Esophagus squamous epithelium (tissue), 5 donors: Measurements from ENCODE around the gene PAK4. TPM values are rescaled to one million over a fixed set of nuclear protein-coding genes. Genes with fewer than 3 reads are reported as not detected.

Experiments used
- DNase-seq: peaks from one replicate; lab custom pipeline; 2025; lab: John Stamatoyannopoulos, UW
- H3K27ac ChIP-seq, 4 donors: fragments of 200-600 bp; sonication (generic); one replicate each; pipeline ENCODE4 v1.5.1; 2016 to 2019; ENCODE audit warnings: mild to moderate bottlenecking in 1 of 4
- H3K27me3 ChIP-seq, 4 donors: fragments of 200-600 bp; sonication (generic); 1 replicate in 3 of 4; 2 replicates in 1 of 4; pipeline versions ENCODE4 v1.5.1 to v1.6.0; 2017 to 2021; ENCODE audit warnings: antibody characterized with exemption in 1 of 4
- H3K36me3 ChIP-seq, 3 donors: fragments of 200-600 bp; sonication (generic); one replicate each; pipeline ENCODE4 v1.5.1; 2016 to 2019
- H3K4me1 ChIP-seq, 3 donors: fragments of 200-600 bp; sonication (generic); one replicate each; pipeline ENCODE4 v1.5.1; 2017 to 2019
- H3K4me3 ChIP-seq, 4 donors: fragments of 200-600 bp; sonication (generic); 1 replicate in 3 of 4; 2 replicates in 1 of 4; pipeline ENCODE4 v1.5.1; 2016 to 2019; ENCODE audit warnings: mild to moderate bottlenecking in 2 of 4, moderate library complexity in 1 of 4
- H3K9me3 ChIP-seq, 3 donors: fragments of 200-600 bp; sonication (generic); one replicate each; pipeline ENCODE4 v1.5.1; 2016 to 2019
- CTCF ChIP-seq, 6 experiments: fragments of 450-650 bp in 4 of 6; fragments of 200-600 bp in 2 of 6; sonication (generic) in 2 of 6; IDR thresholded peaks; one replicate each; pipeline ENCODE4 v1.5.1; 2016 to 2019; ENCODE audit warnings: antibody characterized with exemption in 6 of 6, mild to moderate bottlenecking in 4 of 6, moderate library complexity in 4 of 6
- POLR2A ChIP-seq, 4 donors: fragments of 450-650 bp; IDR thresholded peaks; one replicate each; pipeline ENCODE4 v1.6.1; 2017; ENCODE audit warnings: antibody characterized with exemption in 4 of 4, mild to moderate bottlenecking in 4 of 4, moderate library complexity in 3 of 4
- WGBS, 2 donors: methylation state at CpG; one replicate each; pipeline ENCODE4 v1.1.5; 2018; 5-methylcytosine and 5-hydroxymethylcytosine counted together
- intact Hi-C: fragments of 100-400 bp; cut with DNase I; formaldehyde crosslinking; loops from one replicate; pipeline ENCODE4 v1.15.0; 2022
- total RNA-seq, 4 donors: library from RNA; depleted of rRNA; stranded (reverse); fragments of >200 nt; gene quantifications; one replicate each; pipeline ENCODE4 v1.1.0, GENCODE V29; 2016
- donor health status: DM: yes; HTN: yes; CAD: no.

The PAK4 gene
- total RNA-seq, 4 donors from 2014 or later: 12.2 to 40.1 (median 18.3) TPM

GRCh38 chr19:39187552-39187943 lies 62.0 kb downstream of the PAK4 start:
- DNase-seq: no peak
- WGBS, 2 donors: 34 to 47% methylated on average over 2 of the region's 8 CpGs

DNA sequence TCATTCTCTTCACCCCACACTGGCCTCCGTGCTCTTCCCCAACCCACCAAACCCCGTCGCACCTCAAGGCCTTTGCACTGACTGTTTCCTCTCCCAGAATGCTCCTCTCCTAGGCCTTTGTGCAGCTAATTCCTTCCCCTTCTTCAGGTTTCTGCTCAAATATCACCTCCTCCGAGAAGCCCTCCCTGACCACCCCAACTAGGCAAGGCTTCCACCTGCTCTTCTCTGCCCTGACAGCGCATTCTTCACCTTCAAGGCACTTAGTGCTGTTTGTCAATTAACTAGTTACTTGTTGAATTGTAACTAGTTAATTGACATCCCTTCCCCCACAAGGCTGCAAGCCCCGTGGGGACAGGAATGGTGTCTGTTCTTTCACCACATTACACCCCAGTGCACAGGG lies 63.4 kb downstream of the PAK4 start:
- Histone ChIP-seq H3K4me1 (peaks cover 0 to 22% (median 0%) of the 10 kb centered on the region in 3 donors), H3K27ac (no peak overlapping the region), H3K9me3 (no peaks in the 10 kb centered on the region), H3K27me3 (peaks cover 0 to 21% (median 0%) of the 10 kb centered on the region in 4 donors), H3K4me3 (no peak overlapping the region), H3K36me3 (no peaks in the 10 kb centered on the region)
- TF ChIP-seq POLR2A (IDR thresholded peaks at IDR 0.05) (no peak), CTCF (IDR thresholded peaks at IDR 0.05) (no peak)
- no peak for DNase-seq
- intact Hi-C loops: loop anchor here (5.0 kb wide), 1 partner anchor 67 kb away; no protein-coding TSS in a partner anchor
- 56 to 74% methylated on average over 6 of the region's 6 CpGs for WGBS, 2 donors

More at GRCh38 chr19:39187552-39187943, 62.0 kb downstream of the PAK4 start:
- no peaks in the 10 kb centered on the region for H3K9me3 ChIP-seq
- no peak overlapping the region for H3K4me3 ChIP-seq
- peaks cover 0 to 8% (median 0%) of the 10 kb centered on the region in 3 donors for H3K4me1 ChIP-seq
- intact Hi-C loops: loop anchor here (5.0 kb wide), 1 partner anchor 65 kb away; no protein-coding TSS in a partner anchor
- peaks cover 0 to 21% (median 0%) of the 10 kb centered on the region in 4 donors for H3K27me3 ChIP-seq
- peak overlapping the region in 3 of 4 donors; percentile 55 to 70 (median 58) for H3K27ac ChIP-seq
- no peaks in the 10 kb centered on the region for H3K36me3 ChIP-seq
- TF ChIP-seq CTCF (IDR thresholded peaks at IDR 0.05) (no peak), POLR2A (IDR thresholded peaks at IDR 0.05) (no peak)

DNA sequence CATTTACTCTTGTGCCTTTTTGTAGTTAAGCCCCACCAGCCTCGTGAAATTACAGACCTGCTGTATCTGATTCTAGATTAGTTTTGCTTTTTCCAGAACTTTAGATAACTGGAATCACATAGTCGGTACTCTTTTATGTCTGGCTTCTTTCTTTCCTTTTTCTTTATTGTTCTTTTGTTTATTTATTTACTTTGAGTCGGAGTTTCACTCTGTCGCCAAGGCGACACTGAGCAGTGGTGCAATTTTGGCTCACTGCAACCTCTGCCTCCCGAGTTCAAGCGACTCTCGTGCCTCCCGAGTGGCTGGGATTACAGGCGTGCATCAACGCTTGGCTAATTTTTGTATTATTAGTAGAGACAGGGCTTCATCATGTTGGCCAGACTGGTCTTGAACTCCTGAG lies 65.2 kb downstream of the PAK4 start:
- no peak overlapping the region for H3K27ac ChIP-seq
- 42 to 55% methylated on average over 8 to 11 of the region's 11 CpGs for WGBS, 2 donors
- DNase-seq: no peak
- TF ChIP-seq CTCF (IDR thresholded peaks at IDR 0.05) (no peak), POLR2A (IDR thresholded peaks at IDR 0.05) (no peak)
- H3K4me3 ChIP-seq: no peak overlapping the region
- intact Hi-C loops: no loop called here
- no peaks in the 10 kb centered on the region for H3K36me3 ChIP-seq
- peaks cover 0 to 32% (median 0%) of the 10 kb centered on the region in 3 donors for H3K4me1 ChIP-seq
- peaks cover 0 to 38% (median 0%) of the 10 kb centered on the region in 4 donors for H3K27me3 ChIP-seq
- no peaks in the 10 kb centered on the region for H3K9me3 ChIP-seq

DNA sequence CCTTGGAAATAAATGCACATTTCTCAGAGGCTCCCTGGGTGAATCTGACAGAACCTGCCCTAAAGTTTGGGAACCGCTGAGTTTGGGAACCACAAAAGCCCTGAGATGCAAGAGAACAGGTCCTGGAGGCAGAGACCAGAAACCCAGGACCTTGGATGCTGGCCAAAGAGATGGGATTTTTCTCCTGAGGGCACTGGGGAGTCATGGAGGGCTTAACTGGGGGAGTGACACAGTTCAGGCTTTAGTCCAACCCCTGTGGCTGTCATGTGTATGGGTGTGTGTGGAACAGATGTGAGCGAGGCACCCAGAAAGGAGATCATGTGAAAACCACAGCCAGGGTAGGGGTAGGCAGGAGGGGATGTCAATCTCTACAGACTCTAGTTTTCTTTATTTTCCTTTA lies 67.3 kb downstream of the PAK4 start:
- H3K4me1 ChIP-seq: peaks cover 5 to 45% (median 13%) of the 10 kb centered on the region in 3 donors
- H3K36me3 ChIP-seq: no peaks in the 10 kb centered on the region
- no peak for TF ChIP-seq CTCF (IDR thresholded peaks at IDR 0.05)
- no peak for TF ChIP-seq POLR2A (IDR thresholded peaks at IDR 0.05)
- peaks cover 0 to 52% (median 7%) of the 10 kb centered on the region in 4 donors for H3K27me3 ChIP-seq
- 56 to 60% methylated on average over 2 of the region's 2 CpGs for WGBS, 2 donors
- no peak overlapping the region for H3K4me3 ChIP-seq
- no peak for DNase-seq
- H3K9me3 ChIP-seq: no peaks in the 10 kb centered on the region
- peak overlapping the region in 2 of 4 donors; percentile 8 to 50 for H3K27ac ChIP-seq
- intact Hi-C loops: no loop called here

DNA sequence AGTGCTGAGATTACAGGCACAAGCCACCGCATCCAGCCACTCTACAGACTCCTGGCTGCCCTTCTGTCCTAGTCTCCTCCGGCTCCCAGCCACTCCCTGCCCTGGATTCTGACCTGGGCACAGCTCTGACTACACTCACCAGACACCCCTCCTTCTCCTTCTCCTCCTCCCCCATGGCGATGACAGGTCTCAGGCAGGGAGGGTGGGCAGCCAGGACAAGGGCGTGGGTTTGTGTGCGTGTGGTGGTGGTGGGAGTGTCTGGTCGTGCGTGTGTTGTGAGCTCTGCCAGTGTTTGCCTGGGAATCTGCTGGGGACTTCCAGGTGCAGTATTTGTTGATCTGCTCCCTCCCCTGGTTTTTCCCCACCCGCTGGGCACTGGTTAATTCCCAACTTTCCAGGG lies 68.2 kb downstream of the PAK4 start:
- TF ChIP-seq POLR2A (IDR thresholded peaks at IDR 0.05): no peak
- no peak for TF ChIP-seq CTCF (IDR thresholded peaks at IDR 0.05)
- Histone ChIP-seq H3K27ac (peak overlapping the region in 3 of 4 donors; percentile 4 to 72 (median 50)), H3K27me3 (peaks cover 0 to 52% (median 7%) of the 10 kb centered on the region in 4 donors), H3K9me3 (no peaks in the 10 kb centered on the region), H3K4me1 (peaks cover 5 to 53% (median 13%) of the 10 kb centered on the region in 3 donors), H3K4me3 (no peak overlapping the region), H3K36me3 (no peaks in the 10 kb centered on the region)
- 18 to 39% methylated on average over 5 to 8 of the region's 8 CpGs for WGBS, 2 donors
- intact Hi-C loops: no loop called here
- DNase-seq: no peak
